HG03196 (cell line): ENCODE data around the gene PHYH.
"Not testable (repeated sequence)": the region's sequence is repeated elsewhere in the genome, so short reads cannot be mapped to it uniquely, and the experiment has no call there.

Experiments used
- ATAC-seq: cut with Tn5 transposase; IDR thresholded peaks from one replicate; pipeline ENCODE4 v1.9.1; 2021; ENCODE audit not compliant: unreplicated experiment

PHYH gene

GRCh38 chr10:13321576-13321975 is 21.7 kb upstream of the PHYH start:
- ATAC-seq, result no peak

DNA sequence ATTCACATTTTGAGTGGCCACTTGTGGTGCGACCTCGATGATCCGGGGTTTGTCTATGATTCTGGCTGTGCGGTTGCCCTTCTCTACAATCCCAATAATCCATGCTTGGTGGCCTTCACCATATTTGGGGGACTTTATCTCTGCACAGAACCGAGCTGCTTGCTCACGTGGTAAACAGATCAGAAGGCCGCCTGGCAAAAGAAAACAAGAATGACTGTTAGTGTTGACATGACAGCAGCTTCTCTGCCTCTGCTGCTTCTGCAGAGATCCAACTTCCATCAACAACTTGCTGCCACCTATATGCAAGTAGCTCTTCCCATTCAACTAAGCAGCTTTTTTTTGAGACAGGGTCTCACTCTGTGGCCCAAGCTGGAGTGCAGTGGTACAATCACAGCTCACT is 19.3 kb upstream of the PHYH start:
- no peak for ATAC-seq

- ATAC-seq, result no peak
Measured at GRCh38 chr10:13317474-13317873, 17.6 kb upstream of the PHYH start.

DNA sequence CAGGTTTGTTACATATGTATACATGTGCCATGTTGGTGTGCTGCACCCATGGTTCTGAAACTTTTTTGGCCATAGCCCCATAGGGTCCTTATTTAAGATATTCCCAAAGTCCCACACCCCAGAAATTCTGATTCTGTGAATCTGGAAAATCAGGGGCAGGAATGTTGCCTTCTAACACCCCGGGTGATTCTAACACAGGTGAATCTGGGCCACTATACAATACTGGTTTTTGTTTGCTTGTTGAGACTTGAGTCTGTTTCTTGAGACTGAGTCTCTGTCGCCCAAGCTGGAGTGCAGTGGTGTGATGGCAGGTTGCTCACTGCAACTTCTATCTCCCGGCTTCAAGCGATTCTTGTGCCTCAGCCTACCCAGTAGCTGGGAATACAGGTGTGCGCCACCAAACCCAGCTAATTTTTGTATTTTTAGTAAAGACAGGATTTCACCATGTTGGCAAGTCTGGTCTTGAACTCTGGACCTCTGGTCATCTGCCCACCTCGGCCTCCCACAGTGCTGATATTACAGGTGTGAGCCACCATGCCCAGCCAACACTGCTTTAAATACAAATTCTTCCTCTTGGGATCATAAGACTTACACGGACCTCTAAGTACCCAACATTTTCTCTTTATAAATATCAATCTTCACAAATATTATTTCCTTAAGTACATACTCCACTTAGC is 16.9 kb upstream of the PHYH start:
- ATAC-seq, result no peak

GRCh38 chr10:13315361-13315760 is 15.5 kb upstream of the PHYH start:
- ATAC-seq, result no peak

DNA sequence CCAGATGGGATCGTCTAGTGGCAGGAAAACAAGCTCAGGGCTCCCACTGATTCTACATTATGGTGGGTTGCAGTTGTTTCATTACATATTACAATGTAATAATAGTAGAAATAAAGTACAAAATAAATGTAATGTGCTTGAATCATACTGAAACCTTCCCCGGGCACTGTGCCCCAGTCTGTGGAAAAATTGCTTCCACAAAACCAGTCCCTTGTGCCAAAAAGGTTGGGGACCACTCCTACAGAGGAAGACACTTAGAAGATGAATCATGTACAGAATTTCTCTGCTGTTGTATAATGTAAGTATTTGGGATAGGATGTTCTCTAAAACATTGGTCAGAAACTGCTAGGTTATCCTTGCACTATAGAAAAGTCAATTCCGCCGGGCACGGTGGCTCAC is 11.3 kb upstream of the PHYH start:
- no peak for ATAC-seq

DNA sequence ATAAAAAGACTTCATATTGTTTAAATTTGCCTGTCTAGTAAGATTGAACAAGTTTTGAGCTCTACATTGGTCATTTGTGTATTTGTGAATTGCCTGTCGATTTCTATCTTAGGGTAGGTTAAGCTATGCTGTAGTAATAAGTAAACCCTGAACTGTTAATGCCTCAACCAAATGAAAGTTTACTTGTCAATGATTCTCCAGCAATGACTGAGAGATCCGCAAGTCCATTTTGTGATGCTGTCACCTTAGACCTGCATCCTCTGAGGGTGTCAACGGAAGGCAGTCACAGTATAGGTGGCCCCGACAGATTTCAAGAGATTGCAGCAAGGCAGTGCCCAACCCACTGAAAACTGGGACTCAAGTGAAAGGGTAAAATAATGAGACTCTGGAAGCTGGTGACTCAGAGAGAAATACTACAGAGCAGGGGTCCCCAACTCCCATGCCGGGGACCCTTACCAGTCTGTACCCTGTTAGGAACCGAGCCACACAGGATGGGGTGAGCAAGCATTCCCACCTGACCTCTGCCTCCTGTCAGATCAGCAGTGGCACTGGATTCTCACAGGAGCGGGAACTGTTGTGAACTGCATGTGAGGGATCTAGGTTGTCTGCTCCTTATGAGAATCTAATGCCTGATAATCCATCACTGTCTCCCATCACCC is 10.8 kb upstream of the PHYH start:
- ATAC-seq, result no peak

- ATAC-seq, result no peak
Measured at GRCh38 chr10:13309792-13310191, 9.9 kb upstream of the PHYH start.

DNA sequence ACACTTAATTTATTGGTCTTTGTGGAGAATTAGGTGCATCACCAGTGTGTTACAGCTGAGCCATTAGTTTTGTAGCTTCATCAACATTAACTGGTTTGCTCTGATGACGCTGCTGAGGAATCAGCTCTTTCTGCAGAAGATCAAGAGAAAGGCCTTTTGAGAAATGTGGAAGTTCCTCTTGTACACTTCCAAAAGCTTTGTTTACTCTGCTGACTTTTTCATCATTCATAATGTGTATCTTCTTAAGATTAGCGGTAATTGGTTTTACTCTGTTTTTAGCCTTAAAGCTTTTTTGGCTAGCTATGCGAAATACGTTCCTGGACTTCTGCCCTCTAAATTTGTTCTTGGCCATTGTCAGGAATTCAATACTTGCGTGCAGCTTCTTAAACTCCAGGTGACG is 8.2 kb upstream of the PHYH start:
- ATAC-seq, result no peak

DNA sequence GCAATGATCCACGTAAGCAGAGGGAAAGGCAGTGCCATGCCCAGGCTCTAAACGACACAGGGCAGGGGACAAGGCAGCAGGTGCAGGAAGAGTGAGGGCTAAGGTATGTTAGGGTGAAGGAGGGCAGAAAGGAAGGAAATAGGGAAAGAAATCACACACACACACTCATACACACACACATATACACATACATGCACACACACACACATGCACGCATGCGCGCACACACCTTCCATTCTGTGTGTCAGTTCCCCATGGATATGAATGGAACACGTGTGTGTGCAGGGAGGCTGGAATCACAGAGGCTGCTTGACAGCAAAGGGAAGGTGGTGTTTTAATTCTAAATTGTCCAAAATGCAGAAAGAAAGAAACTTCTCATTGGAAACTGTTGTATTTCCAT is 6.2 kb upstream of the PHYH start:
- no peak for ATAC-seq

DNA sequence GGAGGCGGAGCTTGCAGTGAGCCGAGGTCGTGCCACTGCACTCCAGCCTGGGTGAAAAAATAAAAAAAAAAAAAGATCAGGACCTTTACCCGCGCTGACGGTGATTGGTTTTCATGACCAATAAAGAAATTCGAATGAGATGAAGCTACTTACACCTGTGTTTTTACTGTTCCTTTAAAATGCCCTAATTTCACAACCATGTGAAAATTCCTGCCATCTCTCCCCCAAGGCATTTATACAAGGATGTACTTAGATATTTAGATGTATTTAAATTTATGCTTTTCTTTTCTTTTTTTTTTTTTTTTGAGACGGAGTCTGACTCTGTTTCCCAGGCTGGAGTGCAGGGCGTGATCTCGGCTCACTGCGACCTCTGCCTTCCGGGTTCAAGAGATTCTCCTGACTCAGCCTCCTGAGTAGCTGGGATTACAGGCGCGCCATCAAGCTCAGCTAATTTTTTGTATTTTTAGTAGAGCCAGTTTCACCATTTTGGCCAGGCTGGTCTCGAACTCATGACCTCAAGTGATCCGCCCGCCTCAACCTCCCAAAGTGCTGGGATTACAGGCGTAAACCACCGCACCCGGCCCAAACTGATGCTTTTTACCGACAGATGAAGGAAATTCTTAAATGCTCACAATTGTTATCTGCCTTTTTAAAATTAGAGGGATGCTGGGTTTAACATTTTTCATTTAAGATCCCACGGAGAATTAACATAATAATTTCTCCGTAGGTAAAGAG is 3.1 kb upstream of the PHYH start:
- ATAC-seq, result no peak

DNA sequence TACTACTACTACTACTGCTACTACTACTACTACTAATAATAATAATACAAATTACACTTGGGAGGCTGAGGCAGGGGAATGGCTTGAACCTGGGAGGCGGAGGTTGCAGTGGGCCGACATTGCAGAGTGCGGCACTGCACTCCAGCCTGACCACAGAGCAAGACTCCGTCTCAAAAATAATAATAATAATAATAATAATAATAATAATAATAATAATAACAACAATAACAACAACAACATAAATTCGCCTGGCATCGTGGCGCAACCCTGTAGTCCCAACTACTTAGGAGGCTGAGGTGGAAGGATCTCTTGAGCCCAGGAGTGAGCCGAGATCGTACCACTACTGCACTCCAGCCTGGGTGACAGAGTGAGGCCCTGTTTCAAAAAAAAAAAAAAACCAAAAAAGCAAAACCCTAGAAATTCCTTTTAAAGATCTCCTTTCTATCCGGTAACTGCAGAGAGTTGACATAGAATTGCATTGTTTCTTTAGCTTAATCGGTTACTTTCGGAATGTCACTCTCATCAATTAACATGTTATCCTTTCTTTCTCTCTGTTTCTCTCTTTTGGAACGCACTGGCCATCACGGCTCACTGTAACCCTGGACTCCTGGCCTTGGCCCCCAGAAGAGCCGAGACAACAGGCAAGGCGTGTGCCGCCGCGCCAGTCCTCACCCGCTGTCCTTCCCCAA is 972 bp downstream of the PHYH start:
- ATAC-seq, result no peak

DNA sequence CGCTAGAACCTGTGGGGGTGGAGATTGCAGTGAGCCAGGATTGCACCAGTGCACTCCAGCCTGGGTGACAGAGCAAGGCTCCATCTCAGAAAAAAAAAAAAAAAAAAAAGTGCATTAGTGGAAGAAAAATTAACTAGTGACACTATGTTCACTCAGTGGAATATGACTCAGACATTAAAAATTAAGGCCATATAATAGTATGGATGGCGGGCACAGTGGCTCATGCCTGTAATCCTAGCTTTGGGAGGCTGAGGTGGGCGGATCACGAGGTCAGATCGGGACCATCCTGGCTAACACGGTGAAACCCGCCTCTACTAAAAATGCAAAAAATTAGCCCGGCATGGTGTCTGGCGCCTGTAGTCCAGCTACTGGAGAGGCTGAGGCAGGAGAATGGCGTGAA is 3.4 kb downstream of the PHYH start:
- no peak for ATAC-seq

GRCh38 chr10:13294784-13295183 is 5.1 kb downstream of the PHYH start:
- ATAC-seq, result no peak

GRCh38 chr10:13291821-13292773 is 7.8 kb downstream of the PHYH start:
- ATAC-seq, result no peak

GRCh38 chr10:13291061-13291460 is 8.8 kb downstream of the PHYH start:
- ATAC-seq, result no peak

GRCh38 chr10:13284050-13284449 is 15.8 kb downstream of the PHYH start:
- no peak for ATAC-seq

- ATAC-seq, result not testable (repeated sequence)
Measured at GRCh38 chr10:13282348-13282747, 17.5 kb downstream of the PHYH start.

GRCh38 chr10:13276749-13277365 is 23.0 kb downstream of the PHYH start:
- no peak for ATAC-seq

- not testable (repeated sequence) for ATAC-seq
Measured at GRCh38 chr10:13276146-13276545, 23.7 kb downstream of the PHYH start.
